NB4 (cell line): ENCODE measurements around the gene ATP13A2.
"Not testable (repeated sequence)": the region's sequence is repeated elsewhere in the genome, so short reads cannot be mapped to it uniquely, and the experiment has no call there.

ENCODE experiments used
- POLR2A ChIP-seq: IDR thresholded peaks from 2 replicates; pipeline ENCODE4 v1.6.1; 2011; ENCODE audit warnings: mild to moderate bottlenecking; ENCODE audit not compliant: insufficient read length; ENCODE audit errors: extremely low read depth
- TF ChIP-seq, protein P1 (sequence below): IDR thresholded peaks from one replicate; pipeline ENCODE4 v1.5.1; 2012; ENCODE audit warnings: low read depth, low read length
- TF ChIP-seq, protein P2 (sequence below): IDR thresholded peaks from 2 replicates; pipeline ENCODE4 v1.6.1; 2011; ENCODE audit warnings: low read depth, low read length

DNA sequence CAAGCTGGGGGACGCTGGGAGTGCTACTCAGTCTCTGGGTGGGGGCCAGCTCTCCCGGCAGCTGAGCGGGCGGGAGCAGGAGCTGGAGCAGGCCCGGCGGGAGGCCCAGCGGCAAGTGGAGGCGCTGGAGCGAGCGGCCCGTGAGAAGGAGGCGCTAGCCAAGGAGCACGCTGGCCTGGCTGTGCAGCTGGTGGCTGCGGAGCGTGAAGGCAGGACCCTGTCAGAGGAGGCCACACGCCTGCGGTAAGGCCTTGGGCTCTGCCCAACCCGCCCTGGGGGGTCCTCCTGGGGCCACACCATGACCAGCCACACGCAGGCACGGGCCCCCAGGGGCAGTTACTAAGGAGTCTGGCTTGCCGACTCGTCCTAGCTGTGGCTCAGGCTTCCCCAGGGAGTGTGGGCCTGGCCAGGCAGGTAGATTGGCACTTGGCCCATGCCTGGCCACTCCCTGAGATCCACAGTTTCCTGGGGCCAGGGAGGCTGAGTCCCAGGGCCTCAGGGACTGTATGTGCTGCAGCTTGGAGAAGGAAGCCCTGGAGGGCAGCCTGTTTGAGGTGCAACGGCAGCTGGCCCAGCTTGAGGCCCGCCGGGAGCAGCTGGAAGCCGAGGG, 63.3 kb downstream of the ATP13A2 start:
- TF ChIP-seq, protein P1, sequence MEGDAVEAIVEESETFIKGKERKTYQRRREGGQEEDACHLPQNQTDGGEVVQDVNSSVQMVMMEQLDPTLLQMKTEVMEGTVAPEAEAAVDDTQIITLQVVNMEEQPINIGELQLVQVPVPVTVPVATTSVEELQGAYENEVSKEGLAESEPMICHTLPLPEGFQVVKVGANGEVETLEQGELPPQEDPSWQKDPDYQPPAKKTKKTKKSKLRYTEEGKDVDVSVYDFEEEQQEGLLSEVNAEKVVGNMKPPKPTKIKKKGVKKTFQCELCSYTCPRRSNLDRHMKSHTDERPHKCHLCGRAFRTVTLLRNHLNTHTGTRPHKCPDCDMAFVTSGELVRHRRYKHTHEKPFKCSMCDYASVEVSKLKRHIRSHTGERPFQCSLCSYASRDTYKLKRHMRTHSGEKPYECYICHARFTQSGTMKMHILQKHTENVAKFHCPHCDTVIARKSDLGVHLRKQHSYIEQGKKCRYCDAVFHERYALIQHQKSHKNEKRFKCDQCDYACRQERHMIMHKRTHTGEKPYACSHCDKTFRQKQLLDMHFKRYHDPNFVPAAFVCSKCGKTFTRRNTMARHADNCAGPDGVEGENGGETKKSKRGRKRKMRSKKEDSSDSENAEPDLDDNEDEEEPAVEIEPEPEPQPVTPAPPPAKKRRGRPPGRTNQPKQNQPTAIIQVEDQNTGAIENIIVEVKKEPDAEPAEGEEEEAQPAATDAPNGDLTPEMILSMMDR: not testable (repeated sequence)
- TF ChIP-seq POLR2A: not testable (repeated sequence)
- TF ChIP-seq, protein P2, sequence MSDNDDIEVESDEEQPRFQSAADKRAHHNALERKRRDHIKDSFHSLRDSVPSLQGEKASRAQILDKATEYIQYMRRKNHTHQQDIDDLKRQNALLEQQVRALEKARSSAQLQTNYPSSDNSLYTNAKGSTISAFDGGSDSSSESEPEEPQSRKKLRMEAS: not testable (repeated sequence)
